HepG2 (cell line): ENCODE measurements around the gene HRC. TPM values are rescaled to one million over a fixed set of nuclear protein-coding genes. Genes with fewer than 3 reads are reported as not detected.

Experiments used
- ARNT ChIP-seq: fragments of 450-650 bp; IDR thresholded peaks from 2 replicates; pipeline ENCODE4 v1.6.1; 2017
- BRD4 ChIP-seq: sonication (generic); formaldehyde crosslinking; IDR thresholded peaks from 2 replicates; pipeline ENCODE4 v1.4.0; 2020; ENCODE audit warnings: missing genetic modification reagents
- KLF16 ChIP-seq, 2 experiments: sonication (generic) in 1 of 2; formaldehyde crosslinking in 1 of 2; IDR thresholded peaks; 2 replicates each; pipeline versions ENCODE4 v1.6.1 to v1.8.0; 2016 to 2023; ENCODE audit warnings: missing genetic modification reagents in 2 of 2, missing compliant biosample characterization in 1 of 2
- KMT2B ChIP-seq: IDR thresholded peaks from 2 replicates; pipeline ENCODE4 v1.6.1; 2016; ENCODE audit warnings: missing genetic modification reagents, missing compliant biosample characterization
- MIER3 ChIP-seq: IDR thresholded peaks from 2 replicates; pipeline ENCODE4 v1.6.1; 2016; ENCODE audit warnings: missing compliant biosample characterization, borderline replicate concordance
- NR1H2 ChIP-seq: sonication (generic); formaldehyde crosslinking; IDR thresholded peaks from 2 replicates; pipeline ENCODE4 v1.8.1; 2022; ENCODE audit warnings: low read depth, missing genetic modification reagents, borderline replicate concordance
- PAX8 ChIP-seq: sonication (generic); formaldehyde crosslinking; IDR thresholded peaks from 2 replicates; pipeline ENCODE4 v1.8.0; 2022; ENCODE audit warnings: mild to moderate bottlenecking, missing genetic modification reagents, borderline replicate concordance
- RBFOX2 ChIP-seq: fragments of 200-400 bp; formaldehyde crosslinking; IDR thresholded peaks from 2 replicates; pipeline ENCODE4 v1.6.1; 2017; ENCODE audit warnings: low read depth, mild to moderate bottlenecking, low read length
- ZNF367 ChIP-seq: sonication (generic); formaldehyde crosslinking; IDR thresholded peaks from 2 replicates; pipeline ENCODE4 v1.4.0; 2020; ENCODE audit warnings: missing genetic modification reagents, borderline replicate concordance
- polyA plus RNA-seq, 8 experiments: library from polyadenylated mRNA; depleted of rRNA in 3 of 8; stranded (reverse) in 7 of 8; unstranded in 1 of 8; fragments of >200 nt; fragmentation: Illumina TruSeq in 4 of 8; extraction: Trizol in 4 of 8; gene quantifications; 2 replicates each; pipeline versions ENCODE4 v1.2.1 to v1.2.3, GENCODE V29; 2011 to 2016; ENCODE audit warnings: low read depth in 4 of 8, missing spikeins in 1 of 8, mixed read lengths in 1 of 8; ENCODE audit not compliant: insufficient read depth in 1 of 8
- total RNA-seq, 5 experiments: library from RNA; depleted of rRNA; stranded (reverse); fragments of >200 nt; fragmentation: Illumina TruSeq; extraction: Trizol; gene quantifications; 2 replicates each; pipeline ENCODE4 v1.2.3, GENCODE V29; 2016; ENCODE audit warnings: low read depth in 1 of 5
- TF ChIP-seq, protein P1 (sequence below): sonication (generic); formaldehyde crosslinking; IDR thresholded peaks from 2 replicates; pipeline ENCODE4 v1.4.0; 2020; ENCODE audit warnings: missing genetic modification reagents, low read depth, mild to moderate bottlenecking, borderline replicate concordance
- TF ChIP-seq, protein P2 (sequence below), 2 experiments: fragments of 450-650 bp in 1 of 2; sonication (generic) in 1 of 2; formaldehyde crosslinking in 1 of 2; IDR thresholded peaks; 2 replicates each; pipeline versions ENCODE4 v1.6.1 to v1.8.0; 2016 to 2022; ENCODE audit warnings: antibody characterized with exemption in 1 of 2, mild to moderate bottlenecking in 1 of 2, missing genetic modification reagents in 1 of 2
- TF ChIP-seq, protein P3 (sequence below): sonication (generic); formaldehyde crosslinking; IDR thresholded peaks from 2 replicates; pipeline ENCODE4 v1.4.0; 2020; ENCODE audit warnings: mild to moderate bottlenecking, missing genetic modification reagents, borderline replicate concordance

HRC gene
- total and polyA plus RNA-seq, 2 of the 13 experiments (the other 11 are each of a cell fraction or from before 2014, with no cell fraction given): 3.6 to 15.4 TPM

DNA sequence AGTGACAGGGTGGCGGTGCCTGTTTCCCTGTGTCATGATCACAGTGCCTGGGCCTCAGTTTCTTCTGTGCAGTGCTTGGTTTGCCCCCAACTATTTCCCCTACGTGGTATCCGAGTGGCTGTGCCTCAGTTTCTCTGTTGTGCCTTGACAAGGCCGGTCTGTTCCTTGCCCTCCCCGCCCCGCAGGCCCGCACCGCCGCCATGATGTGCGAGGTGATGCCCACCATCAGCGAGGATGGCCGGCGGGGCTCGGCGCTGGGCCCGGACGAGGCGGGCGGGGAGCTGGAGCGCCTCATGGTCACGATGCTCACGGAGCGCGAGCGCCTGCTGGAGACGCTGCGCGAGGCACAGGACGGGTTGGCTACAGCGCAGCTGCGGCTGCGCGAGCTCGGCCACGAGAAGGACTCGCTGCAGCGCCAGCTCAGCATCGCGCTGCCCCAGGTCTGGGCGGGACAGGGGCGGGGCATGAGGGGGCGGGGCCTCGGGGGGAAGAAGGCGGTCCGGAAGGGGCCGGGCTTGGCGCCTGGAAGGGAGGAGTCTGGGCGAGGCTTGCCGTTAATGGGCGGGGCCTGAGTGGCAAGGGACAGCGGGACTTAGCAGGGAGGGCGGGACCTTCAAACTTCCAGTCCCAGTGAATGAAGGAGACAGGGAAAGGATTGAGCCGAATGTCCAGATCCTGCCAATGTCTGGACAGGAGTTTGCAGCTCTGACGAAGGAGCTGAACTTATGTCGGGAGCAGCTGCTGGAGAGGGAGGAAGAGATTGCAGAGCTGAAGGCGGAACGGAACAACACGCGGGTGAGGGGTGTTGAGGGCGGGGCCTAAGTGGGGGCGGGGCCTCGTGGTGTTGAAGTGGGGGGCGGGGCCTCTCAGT, 27.3 kb downstream of the HRC start (continued):
- TF ChIP-seq NR1H2: peak; percentile 99
- TF ChIP-seq PAX8 (CRISPR knock-in tag): peak; percentile 98; the same call in 1 of the 2 replicates
- peak; percentile 89 for TF ChIP-seq KMT2B (CRISPR knock-in tag)
- no peak for TF ChIP-seq ARNT
- TF ChIP-seq ZNF367: peak; percentile 97; the same call in 1 of the 2 replicates
- TF ChIP-seq, protein P1, sequence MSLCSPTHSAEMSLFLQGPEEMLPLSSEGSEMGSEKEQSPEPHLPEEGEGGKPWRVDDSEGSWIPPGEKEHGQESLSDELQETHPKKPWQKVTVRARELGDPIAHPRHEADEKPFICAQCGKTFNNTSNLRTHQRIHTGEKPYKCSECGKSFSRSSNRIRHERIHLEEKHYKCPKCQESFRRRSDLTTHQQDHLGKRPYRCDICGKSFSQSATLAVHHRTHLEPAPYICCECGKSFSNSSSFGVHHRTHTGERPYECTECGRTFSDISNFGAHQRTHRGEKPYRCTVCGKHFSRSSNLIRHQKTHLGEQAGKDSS (CRISPR knock-in tag): peak; percentile 98
- TF ChIP-seq, protein P2, sequence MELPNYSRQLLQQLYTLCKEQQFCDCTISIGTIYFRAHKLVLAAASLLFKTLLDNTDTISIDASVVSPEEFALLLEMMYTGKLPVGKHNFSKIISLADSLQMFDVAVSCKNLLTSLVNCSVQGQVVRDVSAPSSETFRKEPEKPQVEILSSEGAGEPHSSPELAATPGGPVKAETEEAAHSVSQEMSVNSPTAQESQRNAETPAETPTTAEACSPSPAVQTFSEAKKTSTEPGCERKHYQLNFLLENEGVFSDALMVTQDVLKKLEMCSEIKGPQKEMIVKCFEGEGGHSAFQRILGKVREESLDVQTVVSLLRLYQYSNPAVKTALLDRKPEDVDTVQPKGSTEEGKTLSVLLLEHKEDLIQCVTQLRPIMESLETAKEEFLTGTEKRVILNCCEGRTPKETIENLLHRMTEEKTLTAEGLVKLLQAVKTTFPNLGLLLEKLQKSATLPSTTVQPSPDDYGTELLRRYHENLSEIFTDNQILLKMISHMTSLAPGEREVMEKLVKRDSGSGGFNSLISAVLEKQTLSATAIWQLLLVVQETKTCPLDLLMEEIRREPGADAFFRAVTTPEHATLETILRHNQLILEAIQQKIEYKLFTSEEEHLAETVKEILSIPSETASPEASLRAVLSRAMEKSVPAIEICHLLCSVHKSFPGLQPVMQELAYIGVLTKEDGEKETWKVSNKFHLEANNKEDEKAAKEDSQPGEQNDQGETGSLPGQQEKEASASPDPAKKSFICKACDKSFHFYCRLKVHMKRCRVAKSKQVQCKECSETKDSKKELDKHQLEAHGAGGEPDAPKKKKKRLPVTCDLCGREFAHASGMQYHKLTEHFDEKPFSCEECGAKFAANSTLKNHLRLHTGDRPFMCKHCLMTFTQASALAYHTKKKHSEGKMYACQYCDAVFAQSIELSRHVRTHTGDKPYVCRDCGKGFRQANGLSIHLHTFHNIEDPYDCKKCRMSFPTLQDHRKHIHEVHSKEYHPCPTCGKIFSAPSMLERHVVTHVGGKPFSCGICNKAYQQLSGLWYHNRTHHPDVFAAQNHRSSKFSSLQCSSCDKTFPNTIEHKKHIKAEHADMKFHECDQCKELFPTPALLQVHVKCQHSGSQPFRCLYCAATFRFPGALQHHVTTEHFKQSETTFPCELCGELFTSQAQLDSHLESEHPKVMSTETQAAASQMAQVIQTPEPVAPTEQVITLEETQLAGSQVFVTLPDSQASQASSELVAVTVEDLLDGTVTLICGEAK (IDR thresholded peaks at IDR 0.05): no peak
- TF ChIP-seq, protein P2 (CRISPR knock-in tag; IDR thresholded peaks at IDR 0.05): peak; percentile 96
- TF ChIP-seq, protein P3, sequence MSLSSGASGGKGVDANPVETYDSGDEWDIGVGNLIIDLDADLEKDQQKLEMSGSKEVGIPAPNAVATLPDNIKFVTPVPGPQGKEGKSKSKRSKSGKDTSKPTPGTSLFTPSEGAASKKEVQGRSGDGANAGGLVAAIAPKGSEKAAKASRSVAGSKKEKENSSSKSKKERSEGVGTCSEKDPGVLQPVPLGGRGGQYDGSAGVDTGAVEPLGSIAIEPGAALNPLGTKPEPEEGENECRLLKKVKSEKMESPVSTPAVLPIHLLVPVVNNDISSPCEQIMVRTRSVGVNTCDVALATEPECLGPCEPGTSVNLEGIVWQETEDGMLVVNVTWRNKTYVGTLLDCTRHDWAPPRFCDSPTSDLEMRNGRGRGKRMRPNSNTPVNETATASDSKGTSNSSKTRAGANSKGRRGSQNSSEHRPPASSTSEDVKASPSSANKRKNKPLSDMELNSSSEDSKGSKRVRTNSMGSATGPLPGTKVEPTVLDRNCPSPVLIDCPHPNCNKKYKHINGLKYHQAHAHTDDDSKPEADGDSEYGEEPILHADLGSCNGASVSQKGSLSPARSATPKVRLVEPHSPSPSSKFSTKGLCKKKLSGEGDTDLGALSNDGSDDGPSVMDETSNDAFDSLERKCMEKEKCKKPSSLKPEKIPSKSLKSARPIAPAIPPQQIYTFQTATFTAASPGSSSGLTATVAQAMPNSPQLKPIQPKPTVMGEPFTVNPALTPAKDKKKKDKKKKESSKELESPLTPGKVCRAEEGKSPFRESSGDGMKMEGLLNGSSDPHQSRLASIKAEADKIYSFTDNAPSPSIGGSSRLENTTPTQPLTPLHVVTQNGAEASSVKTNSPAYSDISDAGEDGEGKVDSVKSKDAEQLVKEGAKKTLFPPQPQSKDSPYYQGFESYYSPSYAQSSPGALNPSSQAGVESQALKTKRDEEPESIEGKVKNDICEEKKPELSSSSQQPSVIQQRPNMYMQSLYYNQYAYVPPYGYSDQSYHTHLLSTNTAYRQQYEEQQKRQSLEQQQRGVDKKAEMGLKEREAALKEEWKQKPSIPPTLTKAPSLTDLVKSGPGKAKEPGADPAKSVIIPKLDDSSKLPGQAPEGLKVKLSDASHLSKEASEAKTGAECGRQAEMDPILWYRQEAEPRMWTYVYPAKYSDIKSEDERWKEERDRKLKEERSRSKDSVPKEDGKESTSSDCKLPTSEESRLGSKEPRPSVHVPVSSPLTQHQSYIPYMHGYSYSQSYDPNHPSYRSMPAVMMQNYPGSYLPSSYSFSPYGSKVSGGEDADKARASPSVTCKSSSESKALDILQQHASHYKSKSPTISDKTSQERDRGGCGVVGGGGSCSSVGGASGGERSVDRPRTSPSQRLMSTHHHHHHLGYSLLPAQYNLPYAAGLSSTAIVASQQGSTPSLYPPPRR (CRISPR knock-in tag): peak; percentile 88
- TF ChIP-seq BRD4: peak; percentile 79; the same call in 1 of the 2 replicates
- TF ChIP-seq MIER3 (CRISPR knock-in tag): peak; percentile 91; the same call in 1 of the 2 replicates
- TF ChIP-seq RBFOX2: peak; percentile 86
- peak; percentile 97 for TF ChIP-seq KLF16 (CRISPR knock-in tag; IDR thresholded peaks at IDR 0.05)
